OCI-LY1 (cell line): ENCODE measurements around the gene CACNG1.

Experiments
- CTCF ChIP-seq: fragments of 200-600 bp; sonication (generic), shearing (Covaris generic); IDR thresholded peaks from 2 replicates; pipeline ENCODE4 v1.5.1; 2017; ENCODE audit warnings: mild to moderate bottlenecking, antibody characterized with exemption, low read length, moderate library complexity, mixed read lengths
- EZH2 ChIP-seq: fragments of 200-600 bp; sonication (generic), shearing (Covaris generic); IDR thresholded peaks from 2 replicates; pipeline ENCODE4 v1.8.0; 2017; ENCODE audit warnings: borderline replicate concordance, mixed run types, mild to moderate bottlenecking, antibody characterized with exemption, low read length, moderate library complexity, mixed read lengths

GRCh38 chr17:67035131-67036083, 8.9 kb upstream of the CACNG1 start:
- TF ChIP-seq CTCF (no peak), EZH2 (no peak)
